Endodermal cell (in vitro differentiated cells): ENCODE results near the gene EEF1A2. TPM values are rescaled to one million over a fixed set of nuclear protein-coding genes. Genes with fewer than 3 reads are reported as not detected.

Experiments
- DNase-seq: peaks from one replicate; pipeline ENCODE4 v3.0.0-alpha.2; 2017
- H3K27ac ChIP-seq: 2 replicates; pipeline ENCODE4 v1.5.1; 2013; ENCODE audit warnings: mild to moderate bottlenecking, low read depth, low read length, moderate library complexity
- H3K27me3 ChIP-seq: 2 replicates; pipeline ENCODE4 v1.6.1; 2013; ENCODE audit warnings: mild to moderate bottlenecking, low read length, moderate library complexity; ENCODE audit not compliant: insufficient read depth, control insufficient read depth, poor library complexity, severe bottlenecking
- H3K36me3 ChIP-seq: 2 replicates; pipeline ENCODE4 v1.7.0; 2013; ENCODE audit warnings: mild to moderate bottlenecking, low read length, moderate library complexity; ENCODE audit not compliant: control insufficient read depth, insufficient read depth
- H3K4me1 ChIP-seq: one replicate; pipeline ENCODE4 v1.7.0; 2013; ENCODE audit warnings: low read length; ENCODE audit not compliant: control insufficient read depth, insufficient read depth
- H3K4me3 ChIP-seq: 2 replicates; pipeline ENCODE4 v1.5.1; 2013; ENCODE audit warnings: mild to moderate bottlenecking, low read length, moderate library complexity
- H3K9ac ChIP-seq: 2 replicates; pipeline ENCODE4 v1.6.1; 2013; ENCODE audit warnings: mild to moderate bottlenecking, low read length, moderate library complexity; ENCODE audit not compliant: poor library complexity, severe bottlenecking; ENCODE audit errors: extremely low read depth
- H3K9me3 ChIP-seq: 2 replicates; pipeline ENCODE4 v1.6.1; 2013; ENCODE audit warnings: mild to moderate bottlenecking, low read length, moderate library complexity; ENCODE audit not compliant: control insufficient read depth
- H3K27ac Mint-ChIP-seq: 2 replicates; pipeline ENCODE4 v1.8.0; 2020; ENCODE audit warnings: mixed read lengths
- H3K27me3 Mint-ChIP-seq: 2 replicates; pipeline ENCODE4 v1.8.0; 2021; ENCODE audit warnings: mild to moderate bottlenecking, mixed read lengths; ENCODE audit not compliant: insufficient read depth
- H3K36me3 Mint-ChIP-seq: 2 replicates; pipeline ENCODE4 v1.8.0; 2020; ENCODE audit warnings: low read depth, mixed read lengths
- H3K4me1 Mint-ChIP-seq: 2 replicates; pipeline ENCODE4 v1.8.0; 2020; ENCODE audit warnings: mixed read lengths
- H3K4me3 Mint-ChIP-seq: 2 replicates; pipeline ENCODE4 v1.8.0; 2020; ENCODE audit warnings: mild to moderate bottlenecking, moderate library complexity, mixed read lengths
- H3K9me3 Mint-ChIP-seq: 2 replicates; pipeline ENCODE4 v1.8.0; 2020; ENCODE audit warnings: mild to moderate bottlenecking, mixed read lengths
- CTCF ChIP-seq: fragments of 200-600 bp; sonication (generic); conservative IDR thresholded peaks from 2 replicates; pipeline ENCODE4 v1.5.0; 2021; ENCODE audit warnings: antibody characterized with exemption, mild to moderate bottlenecking
- WGBS, 2 experiments: methylation state at CpG; one replicate each; pipeline versions ENCODE4 v1.1.5 to v1.1.7; 2013; ENCODE audit warnings: missing lambda C conversion rate in 2 of 2, mixed read lengths in 1 of 2; ENCODE audit not compliant: insufficient coverage in 1 of 2, insufficient read length in 1 of 2; 5-methylcytosine and 5-hydroxymethylcytosine counted together
- total RNA-seq, 2 donors: library from RNA; stranded (reverse); fragmentation: NEBNext Ultra II Directional in 1 of 2; extraction: Animal tissue kit (Norgen Biotek cat#: 25700) in 1 of 2; gene quantifications; 2 replicates in 1 of 2; 3 replicates in 1 of 2; pipeline ENCODE4 v1.2.1, GENCODE V29; 2021

EEF1A2 gene
- total RNA-seq, 2 donors from 2014 or later: 12.1 to 22.6 TPM

- Mint-ChIP-seq H3K36me3 (no peaks in the 10 kb centered on the region), H3K4me1 (no peaks in the 10 kb centered on the region), H3K9me3 (no peaks in the 10 kb centered on the region), H3K27me3 (no peaks in the 10 kb centered on the region), H3K27ac (no peak overlapping the region), H3K4me3 (no peak overlapping the region)
- Histone ChIP-seq H3K9me3 (no peaks in the 10 kb centered on the region), H3K9ac (no peak overlapping the region), H3K27ac (no peak overlapping the region), H3K4me3 (no peak overlapping the region), H3K4me1 (no peaks in the 10 kb centered on the region), H3K36me3 (no peaks in the 10 kb centered on the region), H3K27me3 (no peaks in the 10 kb centered on the region)
- peak; percentile 36 for DNase-seq
- no peak for TF ChIP-seq CTCF
- 93 to 97% methylated on average over 24 of the region's 24 CpGs for WGBS, 2 experiments
Observed at GRCh38 chr20:63532449-63532971, 33.6 kb upstream of the EEF1A2 start.

GRCh38 chr20:63531686-63532448, 33.0 kb upstream of the EEF1A2 start:
- DNase-seq: peak; percentile 11
- no peaks in the 10 kb centered on the region for H3K27me3 Mint-ChIP-seq
- H3K4me1 ChIP-seq: no peaks in the 10 kb centered on the region
- 91 to 93% methylated on average over 16 to 27 of the region's 27 CpGs for WGBS, 2 experiments
- H3K27ac ChIP-seq: no peak overlapping the region
- H3K9me3 ChIP-seq: no peaks in the 10 kb centered on the region
- no peaks in the 10 kb centered on the region for H3K9me3 Mint-ChIP-seq
- no peak overlapping the region for H3K4me3 ChIP-seq
- no peaks in the 10 kb centered on the region for H3K4me1 Mint-ChIP-seq
- no peak for TF ChIP-seq CTCF
- no peak overlapping the region for H3K27ac Mint-ChIP-seq
- H3K36me3 ChIP-seq: no peaks in the 10 kb centered on the region
- no peak overlapping the region for H3K9ac ChIP-seq
- H3K36me3 Mint-ChIP-seq: no peaks in the 10 kb centered on the region
- H3K4me3 Mint-ChIP-seq: no peak overlapping the region
- H3K27me3 ChIP-seq: no peaks in the 10 kb centered on the region

- Mint-ChIP-seq H3K9me3 (no peaks in the 10 kb centered on the region), H3K27ac (no peak overlapping the region), H3K4me1 (no peaks in the 10 kb centered on the region), H3K36me3 (no peaks in the 10 kb centered on the region), H3K27me3 (no peaks in the 10 kb centered on the region), H3K4me3 (no peak overlapping the region)
- H3K36me3 ChIP-seq: no peaks in the 10 kb centered on the region
- DNase-seq: no peak
- H3K9ac ChIP-seq: no peak overlapping the region
- no peaks in the 10 kb centered on the region for H3K27me3 ChIP-seq
- no peak for TF ChIP-seq CTCF
- H3K27ac ChIP-seq: no peak overlapping the region
- WGBS, 2 experiments: 88 to 93% methylated on average over 11 to 14 of the region's 14 CpGs
- H3K4me1 ChIP-seq: no peaks in the 10 kb centered on the region
- no peak overlapping the region for H3K4me3 ChIP-seq
- no peaks in the 10 kb centered on the region for H3K9me3 ChIP-seq
Observed at GRCh38 chr20:63530788-63531160, 31.9 kb upstream of the EEF1A2 start.
